ENCODE measurements around the gene ARSK. TPM values are rescaled to one million over a fixed set of nuclear protein-coding genes. Genes with fewer than 3 reads are reported as not detected.

ARSK gene
- total and polyA plus RNA-seq, 4 experiments from 2014 or later, result 6.8 to 13.2 (median 8.7) TPM

- Mint-ChIP-seq H3K9me3 (peaks cover 0 to 2% (median 0%) of the 10 kb centered on the region in 8 donors), H3K27me3 (no peaks in the 10 kb centered on the region), H3K4me1 (peaks cover 26 to 53% (median 38%) of the 10 kb centered on the region in 4 donors), H3K4me3 (no peak overlapping the region), H3K27ac (peak overlapping the region in 1 of 7 donors; percentile 37), H3K36me3 (no peaks in the 10 kb centered on the region)
- peaks cover 45% of the 10 kb centered on the region for H3K4me1 ChIP-seq (ENCODE audit: insufficient read depth, low read length)
- no peak overlapping the region for H3K27ac ChIP-seq (ENCODE audit: low read depth, low read length)
- no peaks in the 10 kb centered on the region for H3K9me3 ChIP-seq (ENCODE audit: control insufficient read depth in 1 of 2, low read length in 2 of 2)
- ChIA-PET POLR2A (ENCODE audit: partially characterized antibody) (interaction anchor here (1.3 kb wide), 1 partner anchor 73 kb away, joined by 3 read pairs; no protein-coding TSS in a partner anchor), CTCF (ENCODE audit: partially characterized antibody) (interaction anchor here (7.7 kb wide), 1 partner anchor 17 kb away, joined by 89 read pairs; the partner anchor contains the start of gene RFESD)
- no peaks in the 10 kb centered on the region for H3K27me3 ChIP-seq (ENCODE audit: insufficient read depth, low read length)
- no peak for DNase-seq
- H3K36me3 ChIP-seq (ENCODE audit: insufficient read depth, low read length), result no peaks in the 10 kb centered on the region
- intact Hi-C loops (cut with micrococcal nuclease), result no loop called here
- no peak overlapping the region for H3K4me3 ChIP-seq (ENCODE audit: low read length in 2 of 2)
Observed at GRCh38 chr5:95626701-95627100, 71.8 kb downstream of the ARSK start.

DNA sequence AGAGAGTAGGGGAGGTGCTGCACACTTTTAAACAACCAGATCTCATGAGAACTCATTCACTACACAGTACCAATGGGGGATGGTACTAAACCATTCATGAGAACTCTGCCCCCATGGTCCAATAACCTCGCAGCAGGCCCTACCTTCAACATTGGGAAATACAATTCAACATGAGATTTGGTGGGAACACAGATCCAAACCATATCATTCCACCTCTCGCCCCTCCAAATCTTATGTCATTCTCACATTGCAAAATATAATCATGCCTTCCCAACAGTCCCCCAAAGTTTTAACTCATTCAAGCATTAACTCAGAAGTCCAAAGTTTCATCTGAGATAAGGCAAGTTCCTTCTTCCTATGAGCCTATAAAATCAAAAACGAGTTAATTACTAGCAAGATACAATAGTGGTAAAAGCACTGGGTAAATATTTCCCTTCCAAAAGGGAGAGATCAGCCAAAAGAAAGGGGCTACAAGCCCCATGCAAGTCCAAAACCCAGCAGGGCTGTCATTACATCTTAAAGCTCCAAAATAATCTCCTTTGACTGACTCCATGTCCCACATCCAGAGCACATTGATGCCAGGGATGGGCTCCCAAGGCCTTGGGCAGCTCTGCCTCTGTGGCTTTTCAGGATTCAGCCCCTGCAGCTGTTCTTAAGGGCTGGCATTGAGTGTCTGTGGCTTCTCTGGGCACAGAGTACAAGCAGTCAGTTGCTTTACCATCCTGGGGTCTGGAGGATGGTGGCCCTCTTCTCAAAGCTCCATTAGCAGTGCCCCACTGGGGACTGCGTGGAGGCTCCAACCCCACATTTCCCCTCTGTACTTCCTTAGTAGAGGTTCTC, 73.3 kb downstream of the ARSK start:
- H3K36me3 ChIP-seq (ENCODE audit: insufficient read depth, low read length), result no peaks in the 10 kb centered on the region
- Mint-ChIP-seq H3K27me3 (no peaks in the 10 kb centered on the region), H3K4me1 (peaks cover 25 to 53% (median 36%) of the 10 kb centered on the region in 4 donors), H3K27ac (peak overlapping the region in 2 of 7 donors; percentile 0 to 60), H3K9me3 (peaks cover 0 to 2% (median 0%) of the 10 kb centered on the region in 8 donors), H3K36me3 (no peaks in the 10 kb centered on the region), H3K4me3 (no peak overlapping the region)
- H3K9me3 ChIP-seq (ENCODE audit: control insufficient read depth in 1 of 2, low read length in 2 of 2), result no peaks in the 10 kb centered on the region
- H3K4me3 ChIP-seq (ENCODE audit: low read length in 2 of 2), result no peak overlapping the region
- intact Hi-C loops (cut with micrococcal nuclease), result no loop called here
- H3K27me3 ChIP-seq (ENCODE audit: insufficient read depth, low read length), result no peaks in the 10 kb centered on the region
- ChIA-PET POLR2A (ENCODE audit: partially characterized antibody) (interaction anchor here (0.8 to 1.3 kb wide), 2 partner anchors 18 to 74 kb away, joined by 3 read pairs; partner anchors contain the start of gene RFESD), CTCF (ENCODE audit: partially characterized antibody) (no interaction called here)
- peaks cover 39% of the 10 kb centered on the region for H3K4me1 ChIP-seq (ENCODE audit: insufficient read depth, low read length)
- DNase-seq, result no peak
- no peak overlapping the region for H3K27ac ChIP-seq (ENCODE audit: low read depth, low read length)

DNA sequence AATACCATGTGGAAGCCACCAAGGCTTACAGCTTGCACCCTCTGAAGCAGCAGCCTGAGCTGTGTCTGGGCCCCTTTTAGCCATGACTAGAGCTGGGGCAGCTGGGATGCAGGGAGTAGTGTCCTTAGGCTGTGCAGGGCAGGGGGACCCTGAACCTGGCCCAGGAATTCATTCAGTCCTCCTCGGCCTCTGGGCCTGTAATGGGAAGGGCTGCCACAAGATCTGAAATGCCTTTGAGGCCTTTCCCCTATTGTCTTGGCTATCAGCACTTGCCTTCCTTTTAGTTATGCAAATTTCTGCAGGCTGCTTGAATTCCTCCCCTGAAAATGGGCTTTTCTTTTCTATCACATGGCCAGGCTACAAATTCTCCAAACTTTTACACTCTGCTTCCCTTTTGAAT, 74.0 kb downstream of the ARSK start:
- no peak for DNase-seq
- peaks cover 20 to 53% (median 34%) of the 10 kb centered on the region in 4 donors for H3K4me1 Mint-ChIP-seq
- intact Hi-C loops (cut with micrococcal nuclease), result no loop called here
- no peaks in the 10 kb centered on the region for H3K36me3 Mint-ChIP-seq
- H3K9me3 Mint-ChIP-seq, result peaks cover 0 to 2% (median 0%) of the 10 kb centered on the region in 8 donors
- Histone ChIP-seq H3K27ac (ENCODE audit: low read depth, low read length) (no peak overlapping the region), H3K36me3 (ENCODE audit: insufficient read depth, low read length) (no peaks in the 10 kb centered on the region), H3K4me1 (ENCODE audit: insufficient read depth, low read length) (peaks cover 32% of the 10 kb centered on the region), H3K27me3 (ENCODE audit: insufficient read depth, low read length) (no peaks in the 10 kb centered on the region), H3K4me3 (ENCODE audit: low read length in 2 of 2) (no peak overlapping the region), H3K9me3 (ENCODE audit: control insufficient read depth in 1 of 2, low read length in 2 of 2) (no peaks in the 10 kb centered on the region)
- H3K4me3 Mint-ChIP-seq, result no peak overlapping the region
- ChIA-PET CTCF (ENCODE audit: partially characterized antibody) (no interaction called here), POLR2A (ENCODE audit: partially characterized antibody) (interaction anchor here (1.6 kb wide), 1 partner anchor 8 kb away, joined by 5 read pairs; the partner anchor contains the start of gene GPR150)
- no peaks in the 10 kb centered on the region for H3K27me3 Mint-ChIP-seq
- H3K27ac Mint-ChIP-seq, result no peak overlapping the region

DNA sequence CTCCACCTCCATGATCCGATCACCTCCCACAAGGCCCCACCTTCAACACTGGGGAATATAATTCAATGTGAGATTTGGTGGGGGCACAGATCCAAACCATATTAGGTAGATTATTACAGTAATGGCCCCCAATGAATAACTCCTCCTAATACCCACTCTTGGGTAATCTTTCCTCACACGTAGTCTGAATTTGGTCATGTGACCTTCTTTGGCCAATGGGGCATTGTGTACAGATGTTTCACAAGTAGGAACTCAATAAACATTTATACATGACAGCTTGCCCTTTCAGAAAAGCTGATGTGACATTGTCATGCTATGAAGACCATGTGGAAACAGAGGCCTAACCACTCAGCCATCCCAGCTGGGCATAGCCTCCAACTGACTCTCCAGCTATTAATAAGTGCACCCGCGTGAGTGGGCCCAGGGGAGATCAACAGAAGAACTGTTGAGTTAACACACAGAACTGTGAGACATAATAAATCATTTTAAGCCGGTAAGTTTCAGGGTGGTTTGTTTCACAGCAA, 75.6 kb downstream of the ARSK start:
- H3K9me3 ChIP-seq (ENCODE audit: control insufficient read depth in 1 of 2, low read length in 2 of 2), result no peaks in the 10 kb centered on the region
- H3K27ac Mint-ChIP-seq, result peak overlapping the region in 3 of 7 donors; percentile 55 to 69 (median 63)
- peaks cover 0 to 2% of the 10 kb centered on the region in 2 donors for H3K27me3 Mint-ChIP-seq
- POLR2A ChIA-PET (ENCODE audit: partially characterized antibody), result interaction anchor here (1.6 to 2.8 kb wide), 3 partner anchors 8 to 15 kb away, joined by 5 to 87 read pairs (median 39); partner anchors contain the start of genes GPR150 and RFESD
- H3K27ac ChIP-seq (ENCODE audit: low read depth, low read length), result no peak overlapping the region
- no peak for DNase-seq
- H3K27me3 ChIP-seq (ENCODE audit: insufficient read depth, low read length), result no peaks in the 10 kb centered on the region
- H3K4me3 Mint-ChIP-seq, result peak overlapping the region in 1 of 8 donors; percentile 35
- peaks cover 16 to 45% (median 26%) of the 10 kb centered on the region in 4 donors for H3K4me1 Mint-ChIP-seq
- no peaks in the 10 kb centered on the region for H3K36me3 ChIP-seq (ENCODE audit: insufficient read depth, low read length)
- peaks cover 0 to 2% (median 0%) of the 10 kb centered on the region in 8 donors for H3K9me3 Mint-ChIP-seq
- H3K36me3 Mint-ChIP-seq, result no peaks in the 10 kb centered on the region
- peaks cover 16% of the 10 kb centered on the region for H3K4me1 ChIP-seq (ENCODE audit: insufficient read depth, low read length)
- CTCF ChIA-PET (ENCODE audit: partially characterized antibody), result interaction anchor here (2.4 to 2.7 kb wide), 3 partner anchors 8 to 151 kb away, joined by 11 to 49 read pairs (median 19); partner anchors contain the start of gene RFESD
- intact Hi-C loops (cut with micrococcal nuclease), result no loop called here
- H3K4me3 ChIP-seq (ENCODE audit: low read length in 2 of 2), result no peak overlapping the region

DNA sequence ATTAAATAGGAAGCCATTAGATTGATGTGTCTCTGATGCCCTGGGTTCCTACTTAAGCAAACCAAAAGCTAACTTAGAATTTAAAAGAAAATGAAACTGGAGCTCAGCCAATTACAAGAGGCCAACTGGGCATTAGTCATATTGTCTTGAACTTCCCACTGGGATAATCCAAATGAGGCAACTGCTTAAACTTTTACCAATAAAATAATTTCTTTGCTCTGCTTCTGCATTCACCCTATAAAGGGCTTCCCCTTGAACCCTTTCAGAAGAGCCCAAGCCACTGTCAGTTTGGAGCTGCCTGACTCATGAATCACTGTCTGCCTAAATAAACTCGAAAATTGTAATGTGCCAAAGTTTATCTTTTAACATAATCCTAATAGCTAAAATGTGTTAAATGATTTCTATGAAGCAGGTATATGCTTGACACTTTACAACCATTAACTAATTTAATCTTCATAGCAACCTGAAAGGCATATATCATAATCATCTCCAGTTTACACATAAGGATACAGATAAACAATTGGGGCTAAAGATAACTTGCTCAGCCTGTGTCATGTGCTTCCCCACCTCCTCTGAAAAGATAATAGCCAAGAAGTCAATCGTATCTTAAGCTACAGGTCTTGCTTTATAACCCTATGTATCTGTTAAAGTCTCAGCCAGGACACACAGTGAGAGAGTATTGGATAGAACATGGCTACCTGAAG, 76.5 kb downstream of the ARSK start:
- peak overlapping the region in 6 of 8 donors; percentile 10 to 80 (median 48) for H3K4me3 Mint-ChIP-seq
- intact Hi-C loops (cut with micrococcal nuclease), result no loop called here
- no peaks in the 10 kb centered on the region for H3K27me3 ChIP-seq (ENCODE audit: insufficient read depth, low read length)
- H3K4me3 ChIP-seq (ENCODE audit: low read length in 2 of 2), result no peak overlapping the region
- peaks cover 15% of the 10 kb centered on the region for H3K4me1 ChIP-seq (ENCODE audit: insufficient read depth, low read length)
- no peaks in the 10 kb centered on the region for H3K36me3 Mint-ChIP-seq
- H3K27ac ChIP-seq (ENCODE audit: low read depth, low read length), result peak overlapping the region; percentile 56
- no peak for DNase-seq
- CTCF ChIA-PET (ENCODE audit: partially characterized antibody), result interaction anchor here (1.5 to 2.7 kb wide), 6 partner anchors 8 to 150 kb away, joined by 4 to 49 read pairs (median 10); partner anchors contain the start of genes ARSK, RFESD and SKIC3
- H3K36me3 ChIP-seq (ENCODE audit: insufficient read depth, low read length), result no peaks in the 10 kb centered on the region
- H3K4me1 Mint-ChIP-seq, result peaks cover 16 to 43% (median 26%) of the 10 kb centered on the region in 4 donors
- peak overlapping the region; percentile 90 to 99 (median 96) for H3K27ac Mint-ChIP-seq
- peaks cover 0 to 2% (median 0%) of the 10 kb centered on the region in 8 donors for H3K9me3 Mint-ChIP-seq
- POLR2A ChIA-PET (ENCODE audit: partially characterized antibody), result interaction anchor here (1.0 to 2.8 kb wide), 10 partner anchors 9 to 203 kb away, joined by 3 to 87 read pairs (median 4); partner anchors contain the start of genes ARSK, RFESD and SKIC3
- no peaks in the 10 kb centered on the region for H3K9me3 ChIP-seq (ENCODE audit: control insufficient read depth in 1 of 2, low read length in 2 of 2)
- peaks cover 0 to 2% of the 10 kb centered on the region in 2 donors for H3K27me3 Mint-ChIP-seq

- Mint-ChIP-seq H3K27ac (peak overlapping the region; percentile 90 to 99 (median 96)), H3K27me3 (peaks cover 0 to 6% of the 10 kb centered on the region in 2 donors), H3K36me3 (no peaks in the 10 kb centered on the region), H3K9me3 (peaks cover 0 to 2% (median 0%) of the 10 kb centered on the region in 8 donors), H3K4me1 (peaks cover 16 to 43% (median 26%) of the 10 kb centered on the region in 4 donors), H3K4me3 (peak overlapping the region; percentile 36 to 80 (median 55))
- CTCF ChIA-PET (ENCODE audit: partially characterized antibody), result interaction anchor here (1.5 to 2.7 kb wide), 6 partner anchors 8 to 149 kb away, joined by 4 to 49 read pairs (median 10); partner anchors contain the start of genes ARSK, RFESD and SKIC3
- Histone ChIP-seq H3K27ac (ENCODE audit: low read depth, low read length) (peak overlapping the region; percentile 56), H3K36me3 (ENCODE audit: insufficient read depth, low read length) (no peaks in the 10 kb centered on the region), H3K4me1 (ENCODE audit: insufficient read depth, low read length) (peaks cover 15% of the 10 kb centered on the region), H3K27me3 (ENCODE audit: insufficient read depth, low read length) (no peaks in the 10 kb centered on the region), H3K9me3 (ENCODE audit: control insufficient read depth in 1 of 2, low read length in 2 of 2) (no peaks in the 10 kb centered on the region), H3K4me3 (ENCODE audit: low read length in 2 of 2) (peak overlapping the region in 1 of 2 donors; percentile 5)
- POLR2A ChIA-PET (ENCODE audit: partially characterized antibody), result interaction anchor here (0.6 to 2.8 kb wide), 11 partner anchors 10 to 933 kb away, joined by 3 to 87 read pairs (median 4); partner anchors contain the start of genes ARSK, RFESD and SKIC3
- peak; percentile 74 to 92 (median 84) for DNase-seq
- intact Hi-C loops (cut with micrococcal nuclease), result loop anchor here (1.0 kb wide), 3 partner anchors 10 to 77 kb away; partner anchors contain the start of genes ARSK and RFESD
Observed at GRCh38 chr5:95631991-95632675, 77.2 kb downstream of the ARSK start.
